IPS DF 4.7 (cell line): Measurements from ENCODE around the gene B3GNT7.
"Not testable (repeated sequence)": the region's sequence is repeated elsewhere in the genome, so short reads cannot be mapped to it uniquely, and the experiment has no call there.

Source experiments
- DNase-seq: peaks from one replicate; pipeline ENCODE4 v3.0.0-alpha.2; 2013; ENCODE audit warnings: low spot score; ENCODE audit errors: extremely low read depth

B3GNT7 gene, protein sequence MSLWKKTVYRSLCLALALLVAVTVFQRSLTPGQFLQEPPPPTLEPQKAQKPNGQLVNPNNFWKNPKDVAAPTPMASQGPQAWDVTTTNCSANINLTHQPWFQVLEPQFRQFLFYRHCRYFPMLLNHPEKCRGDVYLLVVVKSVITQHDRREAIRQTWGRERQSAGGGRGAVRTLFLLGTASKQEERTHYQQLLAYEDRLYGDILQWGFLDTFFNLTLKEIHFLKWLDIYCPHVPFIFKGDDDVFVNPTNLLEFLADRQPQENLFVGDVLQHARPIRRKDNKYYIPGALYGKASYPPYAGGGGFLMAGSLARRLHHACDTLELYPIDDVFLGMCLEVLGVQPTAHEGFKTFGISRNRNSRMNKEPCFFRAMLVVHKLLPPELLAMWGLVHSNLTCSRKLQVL

GRCh38 chr2:231395188-231396057 is at the start of gene B3GNT7:
B3GNT7 (plus strand) TSS chr2:231395710; CDS start chr2:231395804, 94 bp downstream.
- no peak for DNase-seq

GRCh38 chr2:231347081-231347480 is 48.4 kb upstream of the B3GNT7 start:
- DNase-seq = no peak

GRCh38 chr2:231347638-231348037 is 47.9 kb upstream of the B3GNT7 start:
- DNase-seq = no peak

DNA sequence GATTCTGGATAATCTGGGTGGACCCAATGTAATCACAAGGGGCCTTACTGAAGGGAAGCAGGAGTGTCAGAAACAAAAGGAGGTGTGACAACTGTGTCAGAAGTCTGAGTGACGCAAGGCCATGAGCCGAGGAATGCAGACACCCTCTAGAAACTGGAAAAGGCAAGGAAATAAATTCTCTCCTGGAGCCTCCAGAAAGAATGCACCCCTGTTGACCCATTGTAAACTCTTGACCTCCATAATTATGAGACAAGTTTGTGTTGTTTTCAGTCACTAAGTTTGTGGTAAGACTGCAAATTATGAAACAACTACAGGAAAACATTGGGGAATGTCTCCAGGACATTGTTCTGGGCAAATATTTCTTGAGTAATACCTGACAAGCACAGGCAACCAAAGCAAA is 47.3 kb upstream of the B3GNT7 start:
- DNase-seq = no peak

GRCh38 chr2:231348704-231349373 is 46.7 kb upstream of the B3GNT7 start:
- no peak for DNase-seq

DNA sequence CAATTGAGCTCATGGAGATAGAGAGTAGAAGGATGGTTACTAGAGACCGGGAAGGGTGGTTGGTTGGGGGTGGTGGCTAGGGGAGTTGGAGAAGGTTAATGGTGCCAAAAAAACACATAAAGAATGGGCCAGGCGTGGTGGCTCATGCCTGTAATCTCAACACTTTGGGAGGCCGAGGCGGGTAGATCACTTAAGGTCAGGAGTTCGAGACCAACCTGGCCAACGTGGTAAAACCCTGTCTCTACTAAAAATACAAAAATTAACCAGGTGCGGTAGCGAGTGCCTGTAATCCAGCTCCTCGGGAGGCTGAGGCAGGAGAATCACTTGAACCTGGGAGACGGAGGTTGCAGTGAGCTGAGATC is 46.2 kb upstream of the B3GNT7 start:
- DNase-seq = not testable (repeated sequence)

GRCh38 chr2:231351648-231352047 is 43.9 kb upstream of the B3GNT7 start:
- DNase-seq = no peak

DNA sequence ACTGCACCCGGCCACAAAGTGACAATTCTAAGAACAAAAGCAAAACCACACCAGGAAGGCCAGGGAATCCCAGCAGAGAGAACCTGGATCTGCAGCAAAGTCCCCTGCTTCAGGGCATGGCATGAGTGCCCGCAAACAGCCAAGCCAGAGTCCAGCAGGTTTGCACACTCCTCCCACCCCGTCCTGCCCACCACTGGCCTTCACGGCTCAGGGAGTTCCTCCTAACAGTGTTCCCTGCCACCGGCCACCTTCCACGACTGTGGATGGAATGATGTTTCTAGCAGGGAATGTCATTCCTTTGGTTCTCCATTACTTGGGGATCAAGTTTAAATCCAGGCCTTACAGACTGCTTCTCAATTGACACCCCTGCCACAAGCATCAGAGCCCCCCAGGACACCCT is 42.0 kb upstream of the B3GNT7 start:
- DNase-seq = no peak

DNA sequence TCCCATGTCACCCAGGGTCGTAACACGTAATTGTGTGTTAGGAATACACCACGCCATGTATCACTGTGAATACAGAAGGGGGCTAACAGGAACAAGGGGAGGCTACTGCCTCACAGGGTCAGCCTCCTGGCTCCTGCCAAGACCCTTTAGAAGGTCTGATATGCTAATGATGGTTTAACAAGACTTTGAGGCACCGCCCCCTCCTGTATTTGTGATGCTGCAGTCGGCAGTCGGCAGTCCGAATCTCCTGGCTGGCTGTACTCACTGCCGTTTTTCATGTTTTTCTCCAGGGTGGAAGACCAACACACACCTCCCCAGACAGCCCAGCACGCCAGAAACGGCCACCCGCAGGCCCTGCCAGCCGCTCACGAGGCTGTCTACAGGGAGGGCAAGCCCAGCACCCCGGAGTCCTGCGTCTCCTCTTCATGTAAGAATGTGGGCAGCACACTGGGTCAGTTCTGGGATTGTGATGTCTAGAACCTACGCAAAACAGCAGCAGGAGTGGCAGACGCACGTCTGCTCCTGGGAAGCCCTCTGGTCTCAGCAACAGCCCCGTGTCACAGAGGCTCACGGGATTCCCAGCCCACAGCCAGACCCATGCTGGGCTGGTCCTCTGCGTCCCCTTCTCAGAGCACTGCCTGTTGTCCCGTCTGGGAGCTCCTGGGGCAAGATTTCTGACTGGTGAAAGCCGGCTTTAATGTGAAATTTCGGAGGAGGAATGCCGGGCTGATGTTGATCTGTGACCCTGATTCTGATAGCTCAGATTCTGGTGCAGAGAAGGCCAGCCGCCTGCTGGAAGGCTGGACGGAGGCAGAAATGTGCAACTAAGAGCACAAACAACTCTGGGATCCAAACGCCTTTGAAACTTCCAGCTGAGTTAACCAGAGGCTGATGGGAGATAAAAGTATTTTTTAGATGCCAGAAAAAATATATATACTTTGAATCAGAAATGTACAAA is 39.7 kb upstream of the B3GNT7 start:
- DNase-seq = no peak

- DNase-seq = no peak
Measured at GRCh38 chr2:231356466-231356844, 39.1 kb upstream of the B3GNT7 start.

DNA sequence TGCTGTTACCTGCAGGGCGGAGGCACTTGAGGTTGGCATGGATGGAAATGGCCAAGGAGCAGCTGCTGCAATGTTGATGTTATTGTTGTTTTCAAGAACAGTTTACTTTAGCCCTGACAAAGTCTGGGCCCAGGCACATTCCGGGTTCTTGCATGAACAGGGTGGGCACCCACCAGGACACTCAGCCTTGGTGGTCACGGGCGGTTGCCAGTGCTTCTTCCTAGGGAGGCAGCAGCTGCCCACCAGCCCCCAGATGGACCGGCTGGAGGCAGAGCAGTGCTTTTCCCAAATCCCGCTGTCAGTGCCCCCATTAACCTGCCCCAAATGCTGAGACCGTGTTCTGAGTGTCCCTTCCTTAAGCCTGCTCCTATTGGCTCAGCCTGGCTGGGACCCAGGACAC is 38.5 kb upstream of the B3GNT7 start:
- DNase-seq = no peak

GRCh38 chr2:231357931-231358330 is 37.6 kb upstream of the B3GNT7 start:
- no peak for DNase-seq

- no peak for DNase-seq
Measured at GRCh38 chr2:231359441-231359840, 36.1 kb upstream of the B3GNT7 start.

DNA sequence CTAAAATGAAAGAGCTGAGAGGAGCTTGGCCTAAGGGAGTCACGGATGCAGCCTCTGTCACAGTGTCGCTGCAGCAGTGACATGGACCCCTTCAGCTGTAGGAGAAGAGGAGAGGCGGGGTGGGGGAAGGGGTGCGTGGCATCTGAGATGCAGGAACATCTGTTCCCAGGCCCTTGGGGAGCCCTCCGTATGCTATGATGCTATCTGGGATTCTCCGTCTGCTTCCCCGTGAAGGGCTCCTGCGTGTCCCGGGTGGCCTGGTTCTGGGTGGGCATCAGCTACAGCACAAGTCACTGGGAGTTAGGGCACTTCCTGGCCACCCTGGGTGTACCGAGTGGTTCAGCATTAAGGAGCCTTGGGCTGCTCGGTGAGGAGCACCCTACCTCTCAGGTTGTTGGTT is 35.6 kb upstream of the B3GNT7 start:
- DNase-seq = no peak

DNA sequence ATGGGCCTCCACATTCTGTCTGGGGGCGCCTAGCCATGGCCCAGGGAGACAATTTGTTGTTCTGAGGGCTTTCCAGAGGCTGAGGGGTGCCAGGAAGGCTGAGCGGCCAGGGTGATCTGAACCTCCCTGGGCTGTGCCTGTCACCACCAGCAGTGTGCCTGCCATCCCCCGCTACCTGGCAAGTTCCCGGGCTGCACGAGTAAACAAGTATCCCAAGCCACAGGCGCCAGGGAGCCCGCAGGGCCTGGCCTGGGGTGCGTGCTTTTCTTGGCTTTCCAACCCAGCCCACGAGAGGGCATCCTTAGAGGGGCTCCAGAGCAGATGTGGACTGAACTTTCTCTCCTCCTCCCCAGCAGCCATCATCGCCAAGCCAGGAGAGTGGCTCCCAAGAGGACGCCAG is 35.1 kb upstream of the B3GNT7 start:
- no peak for DNase-seq

DNA sequence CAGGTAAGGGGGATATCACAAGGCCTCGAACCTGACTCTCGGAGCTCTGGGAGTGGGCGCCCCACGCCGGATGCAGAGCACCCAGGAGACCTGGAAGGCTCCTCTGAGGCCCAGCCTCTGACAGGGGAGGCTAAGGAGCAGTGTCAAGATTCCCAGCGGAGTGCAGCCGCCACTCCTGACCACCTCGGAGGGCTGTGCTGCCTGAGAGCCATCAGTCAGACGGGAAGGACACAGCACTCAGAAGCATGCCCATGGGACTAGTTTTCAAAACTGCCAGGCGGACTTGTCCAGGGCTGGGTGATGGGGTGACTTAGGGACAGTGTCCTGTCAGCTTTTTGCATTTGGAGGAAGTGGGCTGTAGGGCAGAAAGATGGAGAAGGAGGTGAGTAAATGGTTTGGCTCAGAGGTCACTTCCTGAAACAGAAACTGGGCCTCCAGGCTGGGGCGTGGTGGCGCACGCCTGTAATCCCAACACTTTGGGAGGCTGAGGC is 34.6 kb upstream of the B3GNT7 start:
- DNase-seq = no peak

GRCh38 chr2:231361701-231362554 is 33.6 kb upstream of the B3GNT7 start:
- no peak for DNase-seq

GRCh38 chr2:231362555-231363184 is 32.8 kb upstream of the B3GNT7 start:
- DNase-seq = no peak

GRCh38 chr2:231364061-231364460 is 31.4 kb upstream of the B3GNT7 start:
- no peak for DNase-seq
